ENCODE results near the gene NCEH1. TPM values are rescaled to one million over a fixed set of nuclear protein-coding genes. Genes with fewer than 3 reads are reported as not detected.

The NCEH1 gene
- total RNA-seq, 2 donors from 2014 or later = 14.1 to 16.5 TPM

GRCh38 chr3:172647823-172648222 lies 63.0 kb downstream of the NCEH1 start:
- Mint-ChIP-seq H3K27ac (no peak overlapping the region), H3K36me3 (ENCODE audit: low read depth) (peaks cover 5% of the 10 kb centered on the region), H3K4me3 (no peak overlapping the region), H3K9me3 (no peaks in the 10 kb centered on the region), H3K4me1 (peaks cover 4% of the 10 kb centered on the region), H3K27me3 (ENCODE audit: insufficient read depth) (no peaks in the 10 kb centered on the region)
- Histone ChIP-seq H3K4me1 (ENCODE audit: control insufficient read depth, insufficient read depth, low read length) (no peaks in the 10 kb centered on the region), H3K27ac (ENCODE audit: low read depth, low read length) (no peak overlapping the region), H3K27me3 (ENCODE audit: control insufficient read depth, insufficient read depth, low read length, poor library complexity, severe bottlenecking) (no peaks in the 10 kb centered on the region), H3K9me3 (ENCODE audit: control insufficient read depth, low read length) (no peaks in the 10 kb centered on the region), H3K9ac (ENCODE audit: extremely low read depth, low read length, poor library complexity, severe bottlenecking) (no peak overlapping the region), H3K36me3 (ENCODE audit: control insufficient read depth, insufficient read depth, low read length) (no peaks in the 10 kb centered on the region), H3K4me3 (ENCODE audit: low read length) (no peak overlapping the region)
- DNase-seq = no peak
- WGBS, 2 experiments (ENCODE audit: insufficient coverage in 1 of 2, insufficient read length in 1 of 2) = 85 to 89% methylated on average over 13 to 14 of the region's 14 CpGs
- TF ChIP-seq, protein P1, sequence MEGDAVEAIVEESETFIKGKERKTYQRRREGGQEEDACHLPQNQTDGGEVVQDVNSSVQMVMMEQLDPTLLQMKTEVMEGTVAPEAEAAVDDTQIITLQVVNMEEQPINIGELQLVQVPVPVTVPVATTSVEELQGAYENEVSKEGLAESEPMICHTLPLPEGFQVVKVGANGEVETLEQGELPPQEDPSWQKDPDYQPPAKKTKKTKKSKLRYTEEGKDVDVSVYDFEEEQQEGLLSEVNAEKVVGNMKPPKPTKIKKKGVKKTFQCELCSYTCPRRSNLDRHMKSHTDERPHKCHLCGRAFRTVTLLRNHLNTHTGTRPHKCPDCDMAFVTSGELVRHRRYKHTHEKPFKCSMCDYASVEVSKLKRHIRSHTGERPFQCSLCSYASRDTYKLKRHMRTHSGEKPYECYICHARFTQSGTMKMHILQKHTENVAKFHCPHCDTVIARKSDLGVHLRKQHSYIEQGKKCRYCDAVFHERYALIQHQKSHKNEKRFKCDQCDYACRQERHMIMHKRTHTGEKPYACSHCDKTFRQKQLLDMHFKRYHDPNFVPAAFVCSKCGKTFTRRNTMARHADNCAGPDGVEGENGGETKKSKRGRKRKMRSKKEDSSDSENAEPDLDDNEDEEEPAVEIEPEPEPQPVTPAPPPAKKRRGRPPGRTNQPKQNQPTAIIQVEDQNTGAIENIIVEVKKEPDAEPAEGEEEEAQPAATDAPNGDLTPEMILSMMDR (conservative IDR thresholded peaks at IDR 0.05) = no peak

- H3K27ac ChIP-seq (ENCODE audit: low read depth, low read length) = no peak overlapping the region
- H3K27me3 Mint-ChIP-seq (ENCODE audit: insufficient read depth) = no peaks in the 10 kb centered on the region
- no peaks in the 10 kb centered on the region for H3K27me3 ChIP-seq (ENCODE audit: control insufficient read depth, insufficient read depth, low read length, poor library complexity, severe bottlenecking)
- WGBS, 2 experiments (ENCODE audit: insufficient coverage in 1 of 2, insufficient read length in 1 of 2) = 90 to 100% methylated on average over 2 to 3 of the region's 3 CpGs
- H3K9ac ChIP-seq (ENCODE audit: extremely low read depth, low read length, poor library complexity, severe bottlenecking) = no peak overlapping the region
- TF ChIP-seq, protein P1 (conservative IDR thresholded peaks at IDR 0.05) = no peak
- no peaks in the 10 kb centered on the region for H3K4me1 ChIP-seq (ENCODE audit: control insufficient read depth, insufficient read depth, low read length)
- H3K4me3 Mint-ChIP-seq = no peak overlapping the region
- H3K27ac Mint-ChIP-seq = no peak overlapping the region
- no peaks in the 10 kb centered on the region for H3K9me3 Mint-ChIP-seq
- no peak for DNase-seq
- no peaks in the 10 kb centered on the region for H3K9me3 ChIP-seq (ENCODE audit: control insufficient read depth, low read length)
- H3K4me3 ChIP-seq (ENCODE audit: low read length) = no peak overlapping the region
- H3K4me1 Mint-ChIP-seq = peaks cover 1% of the 10 kb centered on the region
- peaks cover 7% of the 10 kb centered on the region for H3K36me3 Mint-ChIP-seq (ENCODE audit: low read depth)
- H3K36me3 ChIP-seq (ENCODE audit: control insufficient read depth, insufficient read depth, low read length) = no peaks in the 10 kb centered on the region
Measured at GRCh38 chr3:172647080-172647479, 63.8 kb downstream of the NCEH1 start.

DNA sequence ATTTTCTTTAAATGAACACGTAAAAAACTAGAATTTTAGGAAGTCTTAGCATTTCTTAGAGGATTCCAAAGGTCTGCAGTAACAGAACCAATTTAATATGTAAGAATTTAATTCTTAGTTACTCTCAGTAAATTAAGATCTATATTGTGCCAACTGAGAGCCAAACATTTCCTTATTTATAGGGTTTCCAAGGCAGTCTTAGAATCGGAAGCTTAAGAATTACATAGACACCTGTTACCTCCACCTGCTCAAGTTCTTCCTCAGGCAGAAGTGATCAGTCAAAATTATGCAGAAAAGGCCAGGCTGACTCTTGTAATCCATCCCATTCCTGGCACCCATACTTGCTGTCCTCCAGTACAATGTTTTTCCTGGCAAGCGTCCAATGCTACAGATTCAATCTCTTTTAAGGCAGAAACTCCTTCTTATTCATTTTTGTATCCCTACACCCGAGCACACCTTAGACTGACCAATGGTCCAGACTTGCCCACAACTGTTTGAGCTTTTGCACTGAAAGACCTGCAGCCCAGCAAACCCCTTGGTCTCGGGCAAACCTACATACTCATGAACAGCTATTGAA lies 64.3 kb downstream of the NCEH1 start:
- Histone ChIP-seq H3K27me3 (ENCODE audit: control insufficient read depth, insufficient read depth, low read length, poor library complexity, severe bottlenecking) (no peaks in the 10 kb centered on the region), H3K4me1 (ENCODE audit: control insufficient read depth, insufficient read depth, low read length) (no peaks in the 10 kb centered on the region), H3K9ac (ENCODE audit: extremely low read depth, low read length, poor library complexity, severe bottlenecking) (no peak overlapping the region), H3K27ac (ENCODE audit: low read depth, low read length) (no peak overlapping the region), H3K36me3 (ENCODE audit: control insufficient read depth, insufficient read depth, low read length) (no peaks in the 10 kb centered on the region), H3K9me3 (ENCODE audit: control insufficient read depth, low read length) (no peaks in the 10 kb centered on the region), H3K4me3 (ENCODE audit: low read length) (no peak overlapping the region)
- H3K9me3 Mint-ChIP-seq = no peaks in the 10 kb centered on the region
- no peaks in the 10 kb centered on the region for H3K27me3 Mint-ChIP-seq (ENCODE audit: insufficient read depth)
- no peak overlapping the region for H3K27ac Mint-ChIP-seq
- H3K36me3 Mint-ChIP-seq (ENCODE audit: low read depth) = peaks cover 10% of the 10 kb centered on the region
- DNase-seq = no peak
- H3K4me1 Mint-ChIP-seq = no peaks in the 10 kb centered on the region
- TF ChIP-seq, protein P1 (conservative IDR thresholded peaks at IDR 0.05) = no peak
- 87 to 88% methylated on average over 3 to 5 of the region's 5 CpGs for WGBS, 2 experiments (ENCODE audit: insufficient coverage in 1 of 2, insufficient read length in 1 of 2)
- H3K4me3 Mint-ChIP-seq = no peak overlapping the region

Measured in endodermal cell (in vitro differentiated cells).